Ovary (tissue), 3 donors: ENCODE results near the gene FRYL.

ENCODE experiments used
- CTCF ChIP-seq, 3 donors: fragments of 450-650 bp in 2 of 3; fragments of 200-600 bp in 1 of 3; IDR thresholded peaks; one replicate each; pipeline versions ENCODE4 v1.5.1 to v1.8.0; 2016 to 2022; ENCODE audit warnings: antibody characterized with exemption in 3 of 3, mild to moderate bottlenecking in 1 of 3
- EP300 ChIP-seq: sonication (generic); formaldehyde crosslinking; IDR thresholded peaks from one replicate; pipeline ENCODE4 v1.6.1; 2017; ENCODE audit warnings: antibody characterized with exemption
- POLR2A ChIP-seq: fragments of 450-650 bp; IDR thresholded peaks from one replicate; pipeline ENCODE4 v1.6.1; 2017; ENCODE audit warnings: antibody characterized with exemption, mild to moderate bottlenecking, moderate library complexity
- donor health status: DM: no; HTN: no; CAD: no.

GRCh38 chr4:48641401-48641800 is 138.7 kb downstream of the FRYL start:
- TF ChIP-seq CTCF (IDR thresholded peaks at IDR 0.05) (no peak), EP300 (no peak), POLR2A (no peak)
